Posterior vena cava (tissue), 2 donors: ENCODE measurements around the gene MUTYH. TPM values are rescaled to one million over a fixed set of nuclear protein-coding genes. Genes with fewer than 3 reads are reported as not detected.
A peak's percentile ranks its signal among the peaks of the same experiment; 100 is the strongest.

Source experiments
- DNase-seq: peaks from one replicate; pipeline ENCODE4 v3.0.0-alpha.2; 2020; ENCODE audit warnings: low spot score
- intact Hi-C, 2 donors: fragments of 100-400 bp; cut with DNase I; formaldehyde crosslinking; loops; one replicate each; pipeline versions ENCODE4 v1.14.1 to v1.14.2; 2022 to 2023
- total RNA-seq, 2 donors: library from RNA; stranded (reverse); fragmentation: NEBNext Ultra II Directional; extraction: Animal tissue kit (Norgen Biotek cat#: 25700); gene quantifications; one replicate each; pipeline ENCODE4 v1.2.1, GENCODE V29; 2021
- donor health status: DM: yes; HTN: yes; CAD: no.
- donor health status: DM: yes; HTN: yes; CAD: no.

Gene MUTYH
- total RNA-seq, 2 donors from 2014 or later, result 15.1 to 15.7 TPM

- DNase-seq, result no peak
- intact Hi-C loops, result no loop called here
These were observed 12.4 kb downstream of the MUTYH start for GRCh38 chr1:45327644-45328515.

GRCh38 chr1:45326627-45327623 is 13.3 kb downstream of the MUTYH start, which contains the start of gene HPDL:
HPDL (plus strand) TSS chr1:45326895; CDS start chr1:45327149, 254 bp downstream.
- peak; percentile 87 for DNase-seq
- intact Hi-C loops, result no loop called here

GRCh38 chr1:45325851-45326506 is 14.3 kb downstream of the MUTYH start:
- intact Hi-C loops, result no loop called here
- DNase-seq, result no peak

- intact Hi-C loops, result no loop called here
- no peak for DNase-seq
These were observed 17.7 kb downstream of the MUTYH start for GRCh38 chr1:45322486-45323040.

GRCh38 chr1:45321444-45321843 is 18.8 kb downstream of the MUTYH start:
- no peak for DNase-seq

GRCh38 chr1:45319761-45320160 is 20.5 kb downstream of the MUTYH start:
- no peak for DNase-seq
- intact Hi-C loops, result no loop called here

More at GRCh38 chr1:45321444-45321843, 18.8 kb downstream of the MUTYH start:
- intact Hi-C loops, result no loop called here

GRCh38 chr1:45317166-45317565 is 23.1 kb downstream of the MUTYH start:
- intact Hi-C loops, result no loop called here
- no peak for DNase-seq

- intact Hi-C loops, result no loop called here
These were observed 26.0 kb downstream of the MUTYH start for GRCh38 chr1:45314266-45314665.

GRCh38 chr1:45306905-45307304 is 33.3 kb downstream of the MUTYH start:
- intact Hi-C loops, result no loop called here
- no peak for DNase-seq

More at GRCh38 chr1:45314266-45314665, 26.0 kb downstream of the MUTYH start:
- DNase-seq, result no peak

- DNase-seq, result no peak
- intact Hi-C loops, result no loop called here
These were observed 33.9 kb downstream of the MUTYH start for GRCh38 chr1:45306319-45306718.

GRCh38 chr1:45305231-45305630 is 35.0 kb downstream of the MUTYH start:
- DNase-seq, result no peak
- intact Hi-C loops, result no loop called here

- DNase-seq, result peak; percentile 80
- intact Hi-C loops, result loop anchor here in 1 of 2 donors (5.0 kb wide), 1 partner anchor 292 kb away; the partner anchor contains the start of genes HECTD3 and UROD
These were observed 35.7 kb downstream of the MUTYH start for GRCh38 chr1:45304311-45305081.

- intact Hi-C loops, result loop anchor here in 1 of 2 donors (5.0 kb wide), 1 partner anchor 291 kb away; the partner anchor contains the start of genes HECTD3 and UROD
- DNase-seq, result peak; percentile 100
These were observed 36.5 kb downstream of the MUTYH start for GRCh38 chr1:45303520-45304310.

GRCh38 chr1:45302505-45303150 is 37.6 kb downstream of the MUTYH start:
- DNase-seq, result no peak
- intact Hi-C loops, result loop anchor here in 1 of 2 donors (5.0 kb wide), 1 partner anchor 290 kb away; the partner anchor contains the start of genes HECTD3 and UROD

- intact Hi-C loops, result loop anchor here (2.0 to 5.0 kb wide), 2 partner anchors 286 to 288 kb away; partner anchors contain the start of genes HECTD3 (in 1 of the 2) and UROD (in 1 of the 2)
- DNase-seq, result no peak
These were observed 39.6 kb downstream of the MUTYH start for GRCh38 chr1:45300669-45300997.

GRCh38 chr1:45299981-45300668 is 40.1 kb downstream of the MUTYH start:
- DNase-seq, result no peak
- intact Hi-C loops, result loop anchor here (2.0 to 5.0 kb wide), 2 partner anchors 285 to 288 kb away; partner anchors contain the start of genes HECTD3 (in 1 of the 2) and UROD (in 1 of the 2)
